Adrenal gland (tissue), 5 donors: Measurements from ENCODE around the gene MYO10.

ENCODE experiments used
- CTCF ChIP-seq, 6 experiments: fragments of 450-650 bp in 4 of 6; fragments of 200-600 bp in 2 of 6; sonication (generic) in 1 of 6; IDR thresholded peaks; 1 replicate in 5 of 6; 2 replicates in 1 of 6; pipeline versions ENCODE4 v1.5.1 to v1.8.0; 2016 to 2021; ENCODE audit warnings: antibody characterized with exemption in 6 of 6, mild to moderate bottlenecking in 2 of 6, moderate library complexity in 1 of 6
- POLR2A ChIP-seq, 2 donors: fragments of 450-650 bp; IDR thresholded peaks; one replicate each; pipeline ENCODE4 v1.6.1; 2017; ENCODE audit warnings: antibody characterized with exemption in 2 of 2, mild to moderate bottlenecking in 2 of 2, moderate library complexity in 1 of 2
- donor health status: DM: no; HTN: no; CAD: no.

DNA sequence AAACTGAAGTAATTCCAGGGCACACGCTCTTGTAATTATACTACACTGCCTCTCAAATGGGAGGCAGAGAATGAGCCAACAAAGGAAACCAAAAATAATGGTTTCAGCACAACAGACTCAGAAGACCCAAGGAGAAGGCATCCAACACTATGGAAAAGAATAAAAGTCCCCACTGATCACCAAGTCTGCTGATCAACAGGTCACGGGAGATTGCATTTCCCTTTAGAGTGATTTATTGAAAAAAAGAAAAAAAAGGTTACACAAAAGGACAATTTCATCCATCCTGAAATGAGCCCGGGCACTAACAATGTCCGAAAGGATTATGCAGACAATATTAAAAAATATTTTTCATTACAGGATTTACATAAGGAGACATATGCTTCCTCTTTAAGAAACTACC, 28.8 kb downstream of the MYO10 start:
- no peak for TF ChIP-seq POLR2A (IDR thresholded peaks at IDR 0.05)
- TF ChIP-seq CTCF (IDR thresholded peaks at IDR 0.05) = no peak
